ENCODE measurements around the gene NUDT4. TPM values are rescaled to one million over a fixed set of nuclear protein-coding genes. Genes with fewer than 3 reads are reported as not detected.

The NUDT4 gene
- total and polyA plus RNA-seq, 2 of the 13 experiments (the other 11 are each of a cell fraction or from before 2014, with no cell fraction given): 37.3 to 70.1 TPM

- Histone ChIP-seq H3K27ac (ENCODE audit: extremely low read length, insufficient read depth, low read length) (no peak overlapping the region), H3K79me2 (ENCODE audit: insufficient read depth, low read length) (no peaks in the 10 kb centered on the region), H3K9me3 (ENCODE audit: low read length) (no peaks in the 10 kb centered on the region), H3K4me2 (ENCODE audit: low read depth, low read length) (no peak overlapping the region), H3K4me1 (ENCODE audit: insufficient read depth, low read length) (0 out of 2 replicates have a peak, but pooled peaks cover 4% of the 10 kb centered on the region), H3K27me3 (ENCODE audit: control insufficient read depth in 1 of 2, insufficient read depth in 2 of 2, low read length in 2 of 2) (no peaks in the 10 kb centered on the region), H3K36me3 (replicated peaks in 1 of 2; ENCODE audit: control insufficient read depth in 1 of 2, insufficient read depth in 2 of 2, low read length in 2 of 2) (no peaks in the 10 kb centered on the region), H3K4me3 (replicated peaks in 1 of 3; ENCODE audit: insufficient read depth in 1 of 3, low read depth in 2 of 3, low read length in 3 of 3) (no peak overlapping the region), H4K20me1 (ENCODE audit: insufficient read depth, low read length) (no peaks in the 10 kb centered on the region), H2AFZ (ENCODE audit: low read length) (no peak overlapping the region), H3K9ac (ENCODE audit: insufficient read depth, low read depth, low read length) (no peak overlapping the region)
- POLR2A ChIA-PET: no interaction called here
- no TSS peak for BruUV-seq (replicated peaks)
- in situ Hi-C loops (cut with HindIII; ENCODE audit: extremely low pct_ligation_motif_present, low pct_unique_long_range_greater_than_20kb): no loop called here
- FAIRE-seq: no peak
- intact Hi-C loops (cut with micrococcal nuclease; ENCODE audit: unreplicated experiment): no loop called here
- DNase-seq (ENCODE audit: low spot score): no peak
- WGBS (ENCODE audit: low lambda C conversion rate): 85% methylated on average over 5 of the region's 5 CpGs
- no peak for ATAC-seq
- CTCF ChIA-PET (ENCODE audit: low intra/inter-chr PET ratio, low total read pairs): no interaction called here
- TF ChIP-seq PRMT3 (CRISPR knock-in tag; IDR thresholded peaks at IDR 0.05; ENCODE audit: borderline replicate concordance, low read depth) (no peak), ZBED4 (CRISPR knock-in tag; IDR thresholded peaks at IDR 0.05; ENCODE audit: borderline replicate concordance) (no peak), ZIK1 (CRISPR knock-in tag; IDR thresholded peaks at IDR 0.05; ENCODE audit: borderline replicate concordance, low read depth) (no peak), USF2 (IDR thresholded peaks at IDR 0.05; ENCODE audit: low read depth, low read length) (no peak), USF2 (CRISPR knock-in tag; IDR thresholded peaks at IDR 0.05; ENCODE audit: borderline replicate concordance) (no peak), ZNF770 (CRISPR knock-in tag; IDR thresholded peaks at IDR 0.05) (no peak), ISX (CRISPR knock-in tag; conservative IDR thresholded peaks at IDR 0.05) (no peak), ZGPAT (CRISPR knock-in tag; IDR thresholded peaks at IDR 0.05) (no peak), SKIL (CRISPR knock-in tag; IDR thresholded peaks at IDR 0.05; ENCODE audit: borderline replicate concordance) (no peak), ZNF550 (CRISPR knock-in tag; IDR thresholded peaks at IDR 0.05; ENCODE audit: borderline replicate concordance) (no peak)
Observed at GRCh38 chr12:93361151-93361919, 16.4 kb upstream of the NUDT4 start.

All from HepG2 (cell line).